WTC11 (cell line): ENCODE measurements around the gene TCF15. TPM values are rescaled to one million over a fixed set of nuclear protein-coding genes. Genes with fewer than 3 reads are reported as not detected.

Experiments used
- ATAC-seq: fragments of 200-7000 bp; cut with Tn5 transposase; 2 replicates; pipeline ENCODE4 v1.10.0; 2021; ENCODE audit warnings: mild to moderate bottlenecking, moderate library complexity
- CTCF ChIA-PET: fragments of 300-600 bp; sonication (Branson Sonifier 250); formaldehyde crosslinking; loops from one replicate; lab custom pipeline; 2021; ENCODE audit warnings: antibody characterized with exemption; lab: Charles Lee
- POLR2A ChIA-PET: fragments of 350-600 bp; sonication (Branson Sonifier 250); formaldehyde crosslinking; loops from one replicate; lab custom pipeline; 2021; ENCODE audit warnings: antibody characterized with exemption; lab: Charles Lee
- DNase-seq: peaks from one replicate; pipeline ENCODE4 v3.0.0; 2021; ENCODE audit warnings: low spot score
- H3K27ac Mint-ChIP-seq: 2 replicates; pipeline ENCODE4 v1.8.0; 2021; ENCODE audit warnings: mixed read lengths
- H3K27me3 Mint-ChIP-seq: 2 replicates; pipeline ENCODE4 v1.8.0; 2021; ENCODE audit warnings: low read depth, mild to moderate bottlenecking, moderate library complexity, mixed read lengths
- H3K36me3 Mint-ChIP-seq: 2 replicates; pipeline ENCODE4 v1.8.0; 2021; ENCODE audit warnings: mixed read lengths
- H3K4me1 Mint-ChIP-seq: 2 replicates; pipeline ENCODE4 v1.8.0; 2022; ENCODE audit warnings: mixed read lengths
- H3K4me3 Mint-ChIP-seq: 2 replicates; pipeline ENCODE4 v1.8.0; 2021; ENCODE audit warnings: mild to moderate bottlenecking, moderate library complexity, mixed read lengths
- H3K9me3 Mint-ChIP-seq: 2 replicates; pipeline ENCODE4 v1.8.0; 2021; ENCODE audit warnings: mixed read lengths
- CREM ChIP-seq: sonication (generic); formaldehyde crosslinking; IDR thresholded peaks from 2 replicates; pipeline ENCODE4 v1.8.1; 2022; ENCODE audit warnings: mild to moderate bottlenecking, missing genetic modification reagents, moderate library complexity
- EMX1 ChIP-seq: fragments of 250-450 bp; sonication (Bioruptor Pico); IDR thresholded peaks from 2 replicates; pipeline ENCODE4 v1.8.0; 2021; ENCODE audit warnings: mild to moderate bottlenecking
- FOXK1 ChIP-seq: sonication (generic); formaldehyde crosslinking; IDR thresholded peaks from 2 replicates; pipeline ENCODE4 v1.8.0; 2022; ENCODE audit warnings: mild to moderate bottlenecking, moderate library complexity, missing genetic modification reagents
- FOXP1 ChIP-seq: sonication (generic); formaldehyde crosslinking; IDR thresholded peaks from 2 replicates; pipeline ENCODE4 v1.8.0; 2022; ENCODE audit warnings: missing genetic modification reagents, mild to moderate bottlenecking, moderate library complexity, borderline replicate concordance
- JUN ChIP-seq: sonication (generic); formaldehyde crosslinking; IDR thresholded peaks from 2 replicates; pipeline ENCODE4 v1.8.0; 2023; ENCODE audit warnings: mild to moderate bottlenecking, missing genetic modification reagents
- PRRX2 ChIP-seq: fragments of 250-450 bp; sonication (Bioruptor Pico); IDR thresholded peaks from 2 replicates; pipeline ENCODE4 v1.8.0; 2021; ENCODE audit warnings: mild to moderate bottlenecking
- SMAD3 ChIP-seq: sonication (generic); formaldehyde crosslinking; IDR thresholded peaks from 2 replicates; pipeline ENCODE4 v1.8.0; 2022; ENCODE audit warnings: missing genetic modification reagents, mild to moderate bottlenecking, borderline replicate concordance
- ZBTB21 ChIP-seq: sonication (generic); formaldehyde crosslinking; IDR thresholded peaks from 2 replicates; pipeline ENCODE4 v1.8.1; 2023; ENCODE audit warnings: mild to moderate bottlenecking, missing genetic modification reagents, borderline replicate concordance
- ZNF121 ChIP-seq: sonication (generic); formaldehyde crosslinking; IDR thresholded peaks from 2 replicates; pipeline ENCODE4 v1.8.0; 2023; ENCODE audit warnings: missing genetic modification reagents
- ZNF219 ChIP-seq: sonication (generic); formaldehyde crosslinking; IDR thresholded peaks from 2 replicates; pipeline ENCODE4 v1.8.0; 2023; ENCODE audit warnings: missing genetic modification reagents, mild to moderate bottlenecking, borderline replicate concordance
- ZNF671 ChIP-seq: fragments of 250-450 bp; sonication (Bioruptor Pico); IDR thresholded peaks from 2 replicates; pipeline ENCODE4 v1.8.0; 2021; ENCODE audit warnings: mild to moderate bottlenecking
- total RNA-seq: library from RNA; stranded (reverse); gene quantifications from 3 replicates; pipeline ENCODE4 v1.2.3, GENCODE V29; 2021
- TF ChIP-seq, protein P1 (sequence below): sonication (generic); formaldehyde crosslinking; IDR thresholded peaks from 2 replicates; pipeline ENCODE4 v1.8.0; 2023; ENCODE audit warnings: mild to moderate bottlenecking, missing genetic modification reagents
- TF ChIP-seq, protein P2 (sequence below): fragments of 250-450 bp; sonication (Bioruptor Pico); IDR thresholded peaks from 2 replicates; pipeline ENCODE4 v1.9.0; 2021; ENCODE audit warnings: mild to moderate bottlenecking
- TF ChIP-seq, protein P3 (sequence below): fragments of 200-600 bp; IDR thresholded peaks from 2 replicates; pipeline ENCODE4 v1.8.0; 2022; ENCODE audit warnings: antibody characterized with exemption
- TF ChIP-seq, protein P4 (sequence below): fragments of 250-450 bp; sonication (Bioruptor Pico); conservative IDR thresholded peaks from 2 replicates; pipeline ENCODE4 v1.9.0; 2021; ENCODE audit warnings: mild to moderate bottlenecking
- TF ChIP-seq, protein P5 (sequence below): fragments of 250-450 bp; sonication (Bioruptor Pico); IDR thresholded peaks from 2 replicates; pipeline ENCODE4 v2.1.2; 2022; ENCODE audit warnings: mild to moderate bottlenecking, moderate library complexity
- TF ChIP-seq, protein P6 (sequence below): sonication (generic); formaldehyde crosslinking; IDR thresholded peaks from 2 replicates; pipeline ENCODE4 v1.8.1; 2023; ENCODE audit warnings: mild to moderate bottlenecking, missing genetic modification reagents, borderline replicate concordance
- TF ChIP-seq, protein P7 (sequence below): fragments of 250-450 bp; sonication (Bioruptor Pico); IDR thresholded peaks from 2 replicates; pipeline ENCODE4 v1.9.0; 2021; ENCODE audit warnings: mild to moderate bottlenecking, borderline replicate concordance
- TF ChIP-seq, protein P8 (sequence below): sonication (generic); formaldehyde crosslinking; IDR thresholded peaks from 2 replicates; pipeline ENCODE4 v1.8.1; 2022; ENCODE audit warnings: low read depth, mild to moderate bottlenecking, moderate library complexity, missing genetic modification reagents, borderline replicate concordance

Gene TCF15
- total RNA-seq, 1 experiment from 2014 or later = 3.8 TPM

DNA sequence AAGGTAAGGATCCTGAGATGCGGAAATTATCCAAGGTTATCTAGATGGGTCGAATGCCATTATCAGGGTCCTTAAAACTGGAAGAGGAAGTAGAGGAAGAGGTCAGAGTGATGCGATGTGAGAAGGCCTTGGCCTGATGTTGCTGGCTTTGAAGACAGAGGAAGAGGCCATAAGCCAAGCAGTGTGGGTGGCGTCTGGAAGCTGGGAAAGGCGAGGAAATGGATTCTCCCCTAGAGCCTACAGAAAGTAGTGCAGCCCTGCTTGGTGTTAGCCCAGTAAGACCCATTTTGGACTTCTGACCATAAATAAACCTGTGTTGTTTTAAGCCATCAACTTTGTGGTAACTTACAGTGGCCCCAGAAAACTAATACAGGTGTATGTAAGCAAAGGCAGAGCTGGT lies 40.8 kb upstream of the TCF15 start (continued):
- TF ChIP-seq, protein P1, sequence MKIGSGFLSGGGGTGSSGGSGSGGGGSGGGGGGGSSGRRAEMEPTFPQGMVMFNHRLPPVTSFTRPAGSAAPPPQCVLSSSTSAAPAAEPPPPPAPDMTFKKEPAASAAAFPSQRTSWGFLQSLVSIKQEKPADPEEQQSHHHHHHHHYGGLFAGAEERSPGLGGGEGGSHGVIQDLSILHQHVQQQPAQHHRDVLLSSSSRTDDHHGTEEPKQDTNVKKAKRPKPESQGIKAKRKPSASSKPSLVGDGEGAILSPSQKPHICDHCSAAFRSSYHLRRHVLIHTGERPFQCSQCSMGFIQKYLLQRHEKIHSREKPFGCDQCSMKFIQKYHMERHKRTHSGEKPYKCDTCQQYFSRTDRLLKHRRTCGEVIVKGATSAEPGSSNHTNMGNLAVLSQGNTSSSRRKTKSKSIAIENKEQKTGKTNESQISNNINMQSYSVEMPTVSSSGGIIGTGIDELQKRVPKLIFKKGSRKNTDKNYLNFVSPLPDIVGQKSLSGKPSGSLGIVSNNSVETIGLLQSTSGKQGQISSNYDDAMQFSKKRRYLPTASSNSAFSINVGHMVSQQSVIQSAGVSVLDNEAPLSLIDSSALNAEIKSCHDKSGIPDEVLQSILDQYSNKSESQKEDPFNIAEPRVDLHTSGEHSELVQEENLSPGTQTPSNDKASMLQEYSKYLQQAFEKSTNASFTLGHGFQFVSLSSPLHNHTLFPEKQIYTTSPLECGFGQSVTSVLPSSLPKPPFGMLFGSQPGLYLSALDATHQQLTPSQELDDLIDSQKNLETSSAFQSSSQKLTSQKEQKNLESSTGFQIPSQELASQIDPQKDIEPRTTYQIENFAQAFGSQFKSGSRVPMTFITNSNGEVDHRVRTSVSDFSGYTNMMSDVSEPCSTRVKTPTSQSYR (CRISPR knock-in tag) = no peak
- TF ChIP-seq ZBTB21 (CRISPR knock-in tag) (no peak), ZNF121 (no peak), ZNF671 (CRISPR knock-in tag) (no peak), CREM (CRISPR knock-in tag) (no peak), ZNF219 (CRISPR knock-in tag) (no peak), FOXP1 (no peak)
- TF ChIP-seq, protein P2, sequence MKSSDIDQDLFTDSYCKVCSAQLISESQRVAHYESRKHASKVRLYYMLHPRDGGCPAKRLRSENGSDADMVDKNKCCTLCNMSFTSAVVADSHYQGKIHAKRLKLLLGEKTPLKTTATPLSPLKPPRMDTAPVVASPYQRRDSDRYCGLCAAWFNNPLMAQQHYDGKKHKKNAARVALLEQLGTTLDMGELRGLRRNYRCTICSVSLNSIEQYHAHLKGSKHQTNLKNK = no peak
- TF ChIP-seq, protein P3, sequence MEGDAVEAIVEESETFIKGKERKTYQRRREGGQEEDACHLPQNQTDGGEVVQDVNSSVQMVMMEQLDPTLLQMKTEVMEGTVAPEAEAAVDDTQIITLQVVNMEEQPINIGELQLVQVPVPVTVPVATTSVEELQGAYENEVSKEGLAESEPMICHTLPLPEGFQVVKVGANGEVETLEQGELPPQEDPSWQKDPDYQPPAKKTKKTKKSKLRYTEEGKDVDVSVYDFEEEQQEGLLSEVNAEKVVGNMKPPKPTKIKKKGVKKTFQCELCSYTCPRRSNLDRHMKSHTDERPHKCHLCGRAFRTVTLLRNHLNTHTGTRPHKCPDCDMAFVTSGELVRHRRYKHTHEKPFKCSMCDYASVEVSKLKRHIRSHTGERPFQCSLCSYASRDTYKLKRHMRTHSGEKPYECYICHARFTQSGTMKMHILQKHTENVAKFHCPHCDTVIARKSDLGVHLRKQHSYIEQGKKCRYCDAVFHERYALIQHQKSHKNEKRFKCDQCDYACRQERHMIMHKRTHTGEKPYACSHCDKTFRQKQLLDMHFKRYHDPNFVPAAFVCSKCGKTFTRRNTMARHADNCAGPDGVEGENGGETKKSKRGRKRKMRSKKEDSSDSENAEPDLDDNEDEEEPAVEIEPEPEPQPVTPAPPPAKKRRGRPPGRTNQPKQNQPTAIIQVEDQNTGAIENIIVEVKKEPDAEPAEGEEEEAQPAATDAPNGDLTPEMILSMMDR = no peak
- TF ChIP-seq, protein P4, sequence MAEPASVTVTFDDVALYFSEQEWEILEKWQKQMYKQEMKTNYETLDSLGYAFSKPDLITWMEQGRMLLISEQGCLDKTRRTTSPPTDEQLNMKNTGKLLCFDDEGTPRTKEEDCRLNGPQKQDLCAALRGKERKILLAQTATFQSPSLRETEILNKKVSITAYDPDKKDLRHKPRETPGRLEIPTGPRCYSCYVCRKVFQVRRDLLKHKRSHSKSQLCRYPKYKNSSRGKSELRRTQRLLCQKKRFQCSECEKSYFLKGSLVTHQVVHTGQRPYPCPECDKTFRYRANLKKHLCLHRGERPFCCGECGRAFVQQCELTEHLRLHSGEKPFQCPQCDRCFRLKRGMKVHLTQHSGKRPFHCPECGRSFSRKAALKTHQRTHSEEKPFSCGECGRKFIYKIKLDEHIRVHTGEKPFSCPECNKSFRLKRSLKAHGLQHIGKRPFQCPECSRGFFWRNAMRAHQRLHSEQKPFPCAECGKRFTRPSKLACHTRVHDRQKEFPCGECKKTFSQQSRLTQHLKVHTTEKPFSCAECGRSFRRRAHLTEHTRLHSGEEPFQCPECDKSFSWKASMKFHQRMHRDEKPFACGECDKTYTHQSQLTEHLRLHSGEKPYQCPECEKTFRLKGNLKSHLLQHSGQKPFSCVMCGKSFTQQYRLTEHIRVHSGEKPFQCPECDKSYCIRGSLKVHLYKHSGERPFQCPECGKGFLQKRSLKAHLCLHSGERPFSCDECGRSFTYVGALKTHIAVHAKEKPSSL (CRISPR knock-in tag) = no peak
- TF ChIP-seq, protein P5, sequence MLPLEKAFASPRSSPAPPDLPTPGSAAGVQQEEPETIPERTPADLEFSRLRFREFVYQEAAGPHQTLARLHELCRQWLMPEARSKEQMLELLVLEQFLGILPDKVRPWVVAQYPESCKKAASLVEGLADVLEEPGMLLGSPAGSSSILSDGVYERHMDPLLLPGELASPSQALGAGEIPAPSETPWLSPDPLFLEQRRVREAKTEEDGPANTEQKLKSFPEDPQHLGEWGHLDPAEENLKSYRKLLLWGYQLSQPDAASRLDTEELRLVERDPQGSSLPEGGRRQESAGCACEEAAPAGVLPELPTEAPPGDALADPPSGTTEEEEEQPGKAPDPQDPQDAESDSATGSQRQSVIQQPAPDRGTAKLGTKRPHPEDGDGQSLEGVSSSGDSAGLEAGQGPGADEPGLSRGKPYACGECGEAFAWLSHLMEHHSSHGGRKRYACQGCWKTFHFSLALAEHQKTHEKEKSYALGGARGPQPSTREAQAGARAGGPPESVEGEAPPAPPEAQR = no peak

DNA sequence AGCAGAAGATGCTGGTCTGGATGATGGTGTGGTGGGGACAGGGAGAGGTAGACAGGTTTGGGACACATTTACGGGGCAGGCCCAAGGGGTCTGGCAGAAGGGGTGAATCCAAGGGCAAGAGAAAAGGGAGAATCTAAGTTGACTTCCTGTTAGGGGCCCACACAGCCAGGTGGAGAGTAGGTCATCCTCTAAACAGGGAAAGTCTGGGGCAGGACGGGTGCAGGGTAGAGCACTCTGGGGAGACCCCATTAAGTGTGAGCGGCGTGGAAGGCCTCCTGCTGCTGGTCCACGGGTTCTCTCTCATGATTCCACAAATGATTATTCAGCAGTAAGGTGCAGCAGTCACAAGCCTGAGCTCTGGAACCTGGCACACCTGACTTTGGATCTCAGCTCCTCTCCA lies 40.2 kb upstream of the TCF15 start:
- H3K27me3 Mint-ChIP-seq = peaks cover 6% of the 10 kb centered on the region
- DNase-seq = no peak
- no peak overlapping the region for H3K4me3 Mint-ChIP-seq
- TF ChIP-seq FOXK1 (CRISPR knock-in tag) = no peak
- TF ChIP-seq, protein P6, sequence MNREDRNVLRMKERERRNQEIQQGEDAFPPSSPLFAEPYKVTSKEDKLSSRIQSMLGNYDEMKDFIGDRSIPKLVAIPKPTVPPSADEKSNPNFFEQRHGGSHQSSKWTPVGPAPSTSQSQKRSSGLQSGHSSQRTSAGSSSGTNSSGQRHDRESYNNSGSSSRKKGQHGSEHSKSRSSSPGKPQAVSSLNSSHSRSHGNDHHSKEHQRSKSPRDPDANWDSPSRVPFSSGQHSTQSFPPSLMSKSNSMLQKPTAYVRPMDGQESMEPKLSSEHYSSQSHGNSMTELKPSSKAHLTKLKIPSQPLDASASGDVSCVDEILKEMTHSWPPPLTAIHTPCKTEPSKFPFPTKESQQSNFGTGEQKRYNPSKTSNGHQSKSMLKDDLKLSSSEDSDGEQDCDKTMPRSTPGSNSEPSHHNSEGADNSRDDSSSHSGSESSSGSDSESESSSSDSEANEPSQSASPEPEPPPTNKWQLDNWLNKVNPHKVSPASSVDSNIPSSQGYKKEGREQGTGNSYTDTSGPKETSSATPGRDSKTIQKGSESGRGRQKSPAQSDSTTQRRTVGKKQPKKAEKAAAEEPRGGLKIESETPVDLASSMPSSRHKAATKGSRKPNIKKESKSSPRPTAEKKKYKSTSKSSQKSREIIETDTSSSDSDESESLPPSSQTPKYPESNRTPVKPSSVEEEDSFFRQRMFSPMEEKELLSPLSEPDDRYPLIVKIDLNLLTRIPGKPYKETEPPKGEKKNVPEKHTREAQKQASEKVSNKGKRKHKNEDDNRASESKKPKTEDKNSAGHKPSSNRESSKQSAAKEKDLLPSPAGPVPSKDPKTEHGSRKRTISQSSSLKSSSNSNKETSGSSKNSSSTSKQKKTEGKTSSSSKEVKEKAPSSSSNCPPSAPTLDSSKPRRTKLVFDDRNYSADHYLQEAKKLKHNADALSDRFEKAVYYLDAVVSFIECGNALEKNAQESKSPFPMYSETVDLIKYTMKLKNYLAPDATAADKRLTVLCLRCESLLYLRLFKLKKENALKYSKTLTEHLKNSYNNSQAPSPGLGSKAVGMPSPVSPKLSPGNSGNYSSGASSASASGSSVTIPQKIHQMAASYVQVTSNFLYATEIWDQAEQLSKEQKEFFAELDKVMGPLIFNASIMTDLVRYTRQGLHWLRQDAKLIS = no peak
- TF ChIP-seq SMAD3 (CRISPR knock-in tag) = no peak
- no peak for TF ChIP-seq ZNF219 (CRISPR knock-in tag)
- no peak for TF ChIP-seq EMX1 (CRISPR knock-in tag)
- TF ChIP-seq, protein P7, sequence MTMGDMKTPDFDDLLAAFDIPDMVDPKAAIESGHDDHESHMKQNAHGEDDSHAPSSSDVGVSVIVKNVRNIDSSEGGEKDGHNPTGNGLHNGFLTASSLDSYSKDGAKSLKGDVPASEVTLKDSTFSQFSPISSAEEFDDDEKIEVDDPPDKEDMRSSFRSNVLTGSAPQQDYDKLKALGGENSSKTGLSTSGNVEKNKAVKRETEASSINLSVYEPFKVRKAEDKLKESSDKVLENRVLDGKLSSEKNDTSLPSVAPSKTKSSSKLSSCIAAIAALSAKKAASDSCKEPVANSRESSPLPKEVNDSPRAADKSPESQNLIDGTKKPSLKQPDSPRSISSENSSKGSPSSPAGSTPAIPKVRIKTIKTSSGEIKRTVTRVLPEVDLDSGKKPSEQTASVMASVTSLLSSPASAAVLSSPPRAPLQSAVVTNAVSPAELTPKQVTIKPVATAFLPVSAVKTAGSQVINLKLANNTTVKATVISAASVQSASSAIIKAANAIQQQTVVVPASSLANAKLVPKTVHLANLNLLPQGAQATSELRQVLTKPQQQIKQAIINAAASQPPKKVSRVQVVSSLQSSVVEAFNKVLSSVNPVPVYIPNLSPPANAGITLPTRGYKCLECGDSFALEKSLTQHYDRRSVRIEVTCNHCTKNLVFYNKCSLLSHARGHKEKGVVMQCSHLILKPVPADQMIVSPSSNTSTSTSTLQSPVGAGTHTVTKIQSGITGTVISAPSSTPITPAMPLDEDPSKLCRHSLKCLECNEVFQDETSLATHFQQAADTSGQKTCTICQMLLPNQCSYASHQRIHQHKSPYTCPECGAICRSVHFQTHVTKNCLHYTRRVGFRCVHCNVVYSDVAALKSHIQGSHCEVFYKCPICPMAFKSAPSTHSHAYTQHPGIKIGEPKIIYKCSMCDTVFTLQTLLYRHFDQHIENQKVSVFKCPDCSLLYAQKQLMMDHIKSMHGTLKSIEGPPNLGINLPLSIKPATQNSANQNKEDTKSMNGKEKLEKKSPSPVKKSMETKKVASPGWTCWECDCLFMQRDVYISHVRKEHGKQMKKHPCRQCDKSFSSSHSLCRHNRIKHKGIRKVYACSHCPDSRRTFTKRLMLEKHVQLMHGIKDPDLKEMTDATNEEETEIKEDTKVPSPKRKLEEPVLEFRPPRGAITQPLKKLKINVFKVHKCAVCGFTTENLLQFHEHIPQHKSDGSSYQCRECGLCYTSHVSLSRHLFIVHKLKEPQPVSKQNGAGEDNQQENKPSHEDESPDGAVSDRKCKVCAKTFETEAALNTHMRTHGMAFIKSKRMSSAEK = no peak
- no peak for TF ChIP-seq JUN (CRISPR knock-in tag)
- TF ChIP-seq, protein P8, sequence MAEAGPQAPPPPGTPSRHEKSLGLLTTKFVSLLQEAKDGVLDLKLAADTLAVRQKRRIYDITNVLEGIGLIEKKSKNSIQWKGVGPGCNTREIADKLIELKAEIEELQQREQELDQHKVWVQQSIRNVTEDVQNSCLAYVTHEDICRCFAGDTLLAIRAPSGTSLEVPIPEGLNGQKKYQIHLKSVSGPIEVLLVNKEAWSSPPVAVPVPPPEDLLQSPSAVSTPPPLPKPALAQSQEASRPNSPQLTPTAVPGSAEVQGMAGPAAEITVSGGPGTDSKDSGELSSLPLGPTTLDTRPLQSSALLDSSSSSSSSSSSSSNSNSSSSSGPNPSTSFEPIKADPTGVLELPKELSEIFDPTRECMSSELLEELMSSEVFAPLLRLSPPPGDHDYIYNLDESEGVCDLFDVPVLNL = no peak
- TF ChIP-seq PRRX2 (CRISPR knock-in tag) = no peak
- no peaks in the 10 kb centered on the region for H3K9me3 Mint-ChIP-seq
- peaks cover 32% of the 10 kb centered on the region for H3K36me3 Mint-ChIP-seq
- CTCF ChIA-PET = interaction anchor here (0.6 to 2.8 kb wide), 6 partner anchors 10 to 113 kb away, joined by 3 to 27 read pairs (median 4); no protein-coding TSS in a partner anchor
- no peak for ATAC-seq
- peaks cover 31% of the 10 kb centered on the region for H3K4me1 Mint-ChIP-seq
- POLR2A ChIA-PET = no interaction called here
- no peak overlapping the region for H3K27ac Mint-ChIP-seq
